Natural killer cell treated with Interleukin-12 subunit alpha and Interleukin-12 subunit beta and Interleukin-15 and Interleukin-18, amount 100 ng/mL, for 72 hours (primary cell): ENCODE measurements around the gene ITK. TPM values are rescaled to one million over a fixed set of nuclear protein-coding genes. Genes with fewer than 3 reads are reported as not detected.

ENCODE experiments used
- ATAC-seq, 2 donors: fragments of 150-1000 bp; cut with Tn5 transposase in 1 of 2; sonication (Bioruptor Pico), chemical (Tn5 transposase) in 1 of 2; 2 replicates each; pipeline ENCODE4 v1.10.0; 2021
- DNase-seq: peaks from one replicate; pipeline ENCODE4 v3.0.0; 2022; ENCODE audit warnings: low spot score
- H3K27ac Mint-ChIP-seq, 2 donors: 1 replicate in 1 of 2; 2 replicates in 1 of 2; pipeline ENCODE4 v1.8.0; 2022; ENCODE audit warnings: mixed read lengths in 2 of 2, mild to moderate bottlenecking in 1 of 2, moderate library complexity in 1 of 2
- H3K27me3 Mint-ChIP-seq, 2 donors: 1 replicate in 1 of 2; 2 replicates in 1 of 2; pipeline ENCODE4 v1.8.0; 2022; ENCODE audit warnings: mixed read lengths in 2 of 2
- H3K36me3 Mint-ChIP-seq: one replicate; pipeline ENCODE4 v1.8.0; 2022; ENCODE audit warnings: mixed read lengths
- H3K4me1 Mint-ChIP-seq, 2 donors: 1 replicate in 1 of 2; 2 replicates in 1 of 2; pipeline ENCODE4 v1.8.0; 2022; ENCODE audit warnings: low read depth in 2 of 2, mixed read lengths in 2 of 2, mild to moderate bottlenecking in 1 of 2
- H3K4me3 Mint-ChIP-seq: one replicate; pipeline ENCODE4 v1.8.0; 2022; ENCODE audit warnings: mixed read lengths
- H3K9me3 Mint-ChIP-seq: 2 replicates; pipeline ENCODE4 v1.8.0; 2022; ENCODE audit warnings: mixed read lengths
- total RNA-seq, 2 donors: library from RNA; stranded (reverse); gene quantifications; one replicate each; pipeline ENCODE4 v1.2.3, GENCODE V29; 2022

ITK gene
- total RNA-seq = 100 to 1,000 TPM; 153 to 225 TPM

- Mint-ChIP-seq H3K27ac (peak within 1 kb of the TSS; percentile 97 to 98), H3K4me3 (peak within 1 kb of the TSS; percentile 98), H3K36me3 (peaks cover 40% of the 10 kb centered on the region), H3K27me3 (no peaks in the 10 kb centered on the region), H3K9me3 (peaks cover 4% of the 10 kb centered on the region), H3K4me1 (peaks cover 44 to 53% of the 10 kb centered on the region in 2 donors)
- DNase-seq = peak; percentile 67
- peak; percentile 83 to 87 for ATAC-seq
Observed at GRCh38 chr5:157180374-157181264, at the start of gene ITK. TSS of gene ITK (plus strand) at chr5:157180840. CDS start at chr5:157180978, 138 bp downstream.

- no peak for DNase-seq
- Mint-ChIP-seq H3K4me1 (peaks cover 30 to 32% of the 10 kb centered on the region in 2 donors), H3K36me3 (peaks cover 6% of the 10 kb centered on the region), H3K27ac (peak overlapping the region; percentile 49 to 74), H3K4me3 (peak overlapping the region; percentile 53), H3K9me3 (peaks cover 3% of the 10 kb centered on the region), H3K27me3 (no peaks in the 10 kb centered on the region)
- no peak for ATAC-seq
Observed at GRCh38 chr5:157130925-157131324, 49.7 kb upstream of the ITK start.

GRCh38 chr5:157132281-157132612, 48.4 kb upstream of the ITK start:
- Mint-ChIP-seq H3K4me3 (no peak overlapping the region), H3K4me1 (peaks cover 33 to 35% of the 10 kb centered on the region in 2 donors), H3K27me3 (no peaks in the 10 kb centered on the region), H3K9me3 (no peaks in the 10 kb centered on the region), H3K27ac (peak overlapping the region in 1 of 2 donors; percentile 91), H3K36me3 (peaks cover 10% of the 10 kb centered on the region)
- DNase-seq (no peak), ATAC-seq (no peak)

GRCh38 chr5:157137691-157138090, 42.9 kb upstream of the ITK start:
- Mint-ChIP-seq H3K4me3 (no peak overlapping the region), H3K4me1 (peaks cover 40 to 49% of the 10 kb centered on the region in 2 donors), H3K9me3 (no peaks in the 10 kb centered on the region), H3K27me3 (no peaks in the 10 kb centered on the region), H3K27ac (no peak overlapping the region), H3K36me3 (peaks cover 30% of the 10 kb centered on the region)
- ATAC-seq (no peak), DNase-seq (no peak)

GRCh38 chr5:157142317-157143126, 38.1 kb upstream of the ITK start, which contains the start of gene MED7:
TSS of gene MED7 (minus strand) at chr5:157142865. CDS start at chr5:157139431, 3,434 bp downstream.
- Mint-ChIP-seq H3K4me1 (peaks cover 29 to 40% of the 10 kb centered on the region in 2 donors), H3K27ac (peak within 1 kb of the TSS; percentile 89 to 95), H3K27me3 (no peaks in the 10 kb centered on the region), H3K9me3 (no peaks in the 10 kb centered on the region), H3K36me3 (peaks cover 17% of the 10 kb centered on the region), H3K4me3 (peak within 1 kb of the TSS; percentile 90)
- DNase-seq (peak; percentile 97), ATAC-seq (peak; percentile 100)

- H3K27ac Mint-ChIP-seq = peak overlapping the region; percentile 89 to 95
- peaks cover 26 to 38% of the 10 kb centered on the region in 2 donors for H3K4me1 Mint-ChIP-seq
- DNase-seq = peak; percentile 80
- peak; percentile 45 to 64 for ATAC-seq
- H3K4me3 Mint-ChIP-seq = peak overlapping the region; percentile 90
- H3K9me3 Mint-ChIP-seq = no peaks in the 10 kb centered on the region
- H3K27me3 Mint-ChIP-seq = no peaks in the 10 kb centered on the region
- peaks cover 15% of the 10 kb centered on the region for H3K36me3 Mint-ChIP-seq
Observed at GRCh38 chr5:157143127-157143971, 37.3 kb upstream of the ITK start.

- Mint-ChIP-seq H3K27me3 (no peaks in the 10 kb centered on the region), H3K9me3 (no peaks in the 10 kb centered on the region), H3K4me1 (peaks cover 26 to 36% of the 10 kb centered on the region in 2 donors), H3K27ac (peak overlapping the region; percentile 39 to 77), H3K4me3 (no peak overlapping the region), H3K36me3 (no peaks in the 10 kb centered on the region)
- peak; percentile 83 for DNase-seq
- peak; percentile 77 to 80 for ATAC-seq
Observed at GRCh38 chr5:157148734-157149615, 31.7 kb upstream of the ITK start.

- H3K4me3 Mint-ChIP-seq = no peak overlapping the region
- no peak for DNase-seq
- peak overlapping the region; percentile 57 to 60 for H3K27ac Mint-ChIP-seq
- ATAC-seq = no peak
- no peaks in the 10 kb centered on the region for H3K27me3 Mint-ChIP-seq
- H3K9me3 Mint-ChIP-seq = no peaks in the 10 kb centered on the region
- H3K36me3 Mint-ChIP-seq = no peaks in the 10 kb centered on the region
- peaks cover 40 to 50% of the 10 kb centered on the region in 2 donors for H3K4me1 Mint-ChIP-seq
Observed at GRCh38 chr5:157150995-157151394, 29.6 kb upstream of the ITK start.

- Mint-ChIP-seq H3K27ac (peak overlapping the region; percentile 72 to 94), H3K9me3 (no peaks in the 10 kb centered on the region), H3K4me3 (peak overlapping the region; percentile 75), H3K27me3 (no peaks in the 10 kb centered on the region), H3K36me3 (no peaks in the 10 kb centered on the region), H3K4me1 (peaks cover 43 to 54% of the 10 kb centered on the region in 2 donors)
- DNase-seq = no peak
- ATAC-seq = no peak
Observed at GRCh38 chr5:157155297-157155696, 25.3 kb upstream of the ITK start.

- Mint-ChIP-seq H3K27ac (peak overlapping the region in 1 of 2 donors; percentile 66), H3K27me3 (no peaks in the 10 kb centered on the region), H3K4me1 (peaks cover 39 to 46% of the 10 kb centered on the region in 2 donors), H3K36me3 (no peaks in the 10 kb centered on the region), H3K9me3 (no peaks in the 10 kb centered on the region), H3K4me3 (no peak overlapping the region)
- no peak for DNase-seq
- ATAC-seq = no peak
Observed at GRCh38 chr5:157157293-157157891, 23.2 kb upstream of the ITK start.

GRCh38 chr5:157159209-157159751, 21.4 kb upstream of the ITK start:
- peaks cover 31 to 35% of the 10 kb centered on the region in 2 donors for H3K4me1 Mint-ChIP-seq
- H3K36me3 Mint-ChIP-seq = no peaks in the 10 kb centered on the region
- H3K9me3 Mint-ChIP-seq = no peaks in the 10 kb centered on the region
- H3K27me3 Mint-ChIP-seq = peaks cover 0 to 5% of the 10 kb centered on the region in 2 donors
- ATAC-seq (peak in 1 of 2 donors; percentile 46), DNase-seq (no peak)
- H3K4me3 Mint-ChIP-seq = no peak overlapping the region
- H3K27ac Mint-ChIP-seq = peak overlapping the region; percentile 24 to 26

GRCh38 chr5:157160001-157160400, 20.6 kb upstream of the ITK start:
- H3K27me3 Mint-ChIP-seq = peaks cover 0 to 5% of the 10 kb centered on the region in 2 donors
- H3K4me1 Mint-ChIP-seq = peaks cover 25 to 29% of the 10 kb centered on the region in 2 donors
- peak overlapping the region; percentile 24 to 26 for H3K27ac Mint-ChIP-seq
- H3K36me3 Mint-ChIP-seq = no peaks in the 10 kb centered on the region
- ATAC-seq (no peak), DNase-seq (no peak)
- peak overlapping the region; percentile 21 for H3K4me3 Mint-ChIP-seq
- H3K9me3 Mint-ChIP-seq = no peaks in the 10 kb centered on the region
